ENCODE measurements around the gene CYP2R1.
"Not testable (repeated sequence)": the region's sequence is repeated elsewhere in the genome, so short reads cannot be mapped to it uniquely, and the experiment has no call there.

Gene CYP2R1

DNA sequence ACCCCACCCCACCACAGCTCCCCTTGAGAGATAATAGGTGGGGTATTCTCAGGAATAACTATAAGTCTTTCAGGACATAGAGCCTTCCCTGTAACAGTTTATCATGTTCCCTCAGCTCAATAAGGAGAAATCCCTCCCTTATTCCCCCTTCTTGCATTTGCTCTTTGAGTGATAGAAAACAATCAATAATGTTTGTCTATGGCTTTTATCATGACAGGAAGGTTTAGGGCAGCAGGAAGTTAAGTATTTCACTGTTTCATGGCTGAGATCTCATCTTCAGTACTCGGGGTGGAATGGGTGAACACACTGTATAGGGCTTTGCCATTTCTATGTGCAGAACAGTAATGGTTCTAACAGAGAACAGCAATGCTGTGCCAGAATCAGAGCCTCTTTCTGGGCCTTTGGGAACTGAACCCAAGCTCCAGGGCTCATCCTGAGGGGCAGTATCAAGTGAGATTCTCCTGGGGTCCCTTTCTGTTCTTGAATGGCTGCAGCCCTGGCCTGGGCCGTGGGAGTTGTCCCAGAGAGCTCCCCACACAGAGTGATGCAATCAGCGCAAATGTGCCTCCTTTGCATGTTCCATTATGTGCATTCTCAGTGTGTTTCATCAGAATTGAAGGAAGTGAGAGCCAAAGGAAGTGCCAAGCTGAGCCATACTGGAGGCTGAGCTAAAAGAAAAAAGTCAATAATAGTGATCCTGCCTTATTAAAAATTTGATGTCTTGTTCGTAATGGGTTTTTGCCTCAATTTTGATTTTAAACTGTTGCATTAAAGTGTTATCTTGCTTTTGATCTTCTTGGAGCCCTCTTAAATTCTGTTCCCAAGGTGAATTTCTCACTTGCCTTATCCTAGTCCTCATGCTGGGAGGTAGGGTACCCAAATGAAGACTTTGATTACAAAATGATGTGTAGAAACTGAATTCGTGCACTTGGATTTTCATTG lies 2.9 kb upstream of the CYP2R1 start:
- no peak overlapping the region for H3K4me3 ChIP-seq (ENCODE audit: low read depth, low read length)
- TF ChIP-seq, protein P1, sequence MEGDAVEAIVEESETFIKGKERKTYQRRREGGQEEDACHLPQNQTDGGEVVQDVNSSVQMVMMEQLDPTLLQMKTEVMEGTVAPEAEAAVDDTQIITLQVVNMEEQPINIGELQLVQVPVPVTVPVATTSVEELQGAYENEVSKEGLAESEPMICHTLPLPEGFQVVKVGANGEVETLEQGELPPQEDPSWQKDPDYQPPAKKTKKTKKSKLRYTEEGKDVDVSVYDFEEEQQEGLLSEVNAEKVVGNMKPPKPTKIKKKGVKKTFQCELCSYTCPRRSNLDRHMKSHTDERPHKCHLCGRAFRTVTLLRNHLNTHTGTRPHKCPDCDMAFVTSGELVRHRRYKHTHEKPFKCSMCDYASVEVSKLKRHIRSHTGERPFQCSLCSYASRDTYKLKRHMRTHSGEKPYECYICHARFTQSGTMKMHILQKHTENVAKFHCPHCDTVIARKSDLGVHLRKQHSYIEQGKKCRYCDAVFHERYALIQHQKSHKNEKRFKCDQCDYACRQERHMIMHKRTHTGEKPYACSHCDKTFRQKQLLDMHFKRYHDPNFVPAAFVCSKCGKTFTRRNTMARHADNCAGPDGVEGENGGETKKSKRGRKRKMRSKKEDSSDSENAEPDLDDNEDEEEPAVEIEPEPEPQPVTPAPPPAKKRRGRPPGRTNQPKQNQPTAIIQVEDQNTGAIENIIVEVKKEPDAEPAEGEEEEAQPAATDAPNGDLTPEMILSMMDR (IDR thresholded peaks at IDR 0.05; ENCODE audit: insufficient read depth, low read depth, low read length, missing control alignments), result no peak
- no peak for DNase-seq (ENCODE audit: low read depth)

DNA sequence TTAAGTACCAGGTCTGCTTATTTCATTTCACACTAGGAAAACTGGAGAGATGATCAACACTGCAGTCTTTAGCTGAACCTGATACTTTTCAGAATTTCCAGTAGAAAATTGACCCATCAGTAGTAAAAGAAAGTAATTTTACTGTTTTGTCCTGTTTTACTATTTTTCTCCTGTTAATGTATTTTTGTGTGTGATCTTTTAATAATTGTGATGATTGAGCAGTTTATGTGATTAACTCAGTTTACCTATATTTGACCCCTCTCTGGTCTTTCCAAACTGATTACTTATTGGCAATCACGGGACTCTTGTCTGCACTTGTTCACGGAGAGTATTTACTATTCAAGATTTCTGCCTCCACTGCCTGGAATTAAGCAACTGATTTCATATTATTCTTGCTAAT lies 546 bp upstream of the CYP2R1 start:
- no peak for DNase-seq (ENCODE audit: low read depth)
- peak overlapping the region; percentile 84 for H3K4me3 ChIP-seq (ENCODE audit: low read depth, low read length)
- TF ChIP-seq, protein P1 (IDR thresholded peaks at IDR 0.05; ENCODE audit: insufficient read depth, low read depth, low read length, missing control alignments), result no peak

DNA sequence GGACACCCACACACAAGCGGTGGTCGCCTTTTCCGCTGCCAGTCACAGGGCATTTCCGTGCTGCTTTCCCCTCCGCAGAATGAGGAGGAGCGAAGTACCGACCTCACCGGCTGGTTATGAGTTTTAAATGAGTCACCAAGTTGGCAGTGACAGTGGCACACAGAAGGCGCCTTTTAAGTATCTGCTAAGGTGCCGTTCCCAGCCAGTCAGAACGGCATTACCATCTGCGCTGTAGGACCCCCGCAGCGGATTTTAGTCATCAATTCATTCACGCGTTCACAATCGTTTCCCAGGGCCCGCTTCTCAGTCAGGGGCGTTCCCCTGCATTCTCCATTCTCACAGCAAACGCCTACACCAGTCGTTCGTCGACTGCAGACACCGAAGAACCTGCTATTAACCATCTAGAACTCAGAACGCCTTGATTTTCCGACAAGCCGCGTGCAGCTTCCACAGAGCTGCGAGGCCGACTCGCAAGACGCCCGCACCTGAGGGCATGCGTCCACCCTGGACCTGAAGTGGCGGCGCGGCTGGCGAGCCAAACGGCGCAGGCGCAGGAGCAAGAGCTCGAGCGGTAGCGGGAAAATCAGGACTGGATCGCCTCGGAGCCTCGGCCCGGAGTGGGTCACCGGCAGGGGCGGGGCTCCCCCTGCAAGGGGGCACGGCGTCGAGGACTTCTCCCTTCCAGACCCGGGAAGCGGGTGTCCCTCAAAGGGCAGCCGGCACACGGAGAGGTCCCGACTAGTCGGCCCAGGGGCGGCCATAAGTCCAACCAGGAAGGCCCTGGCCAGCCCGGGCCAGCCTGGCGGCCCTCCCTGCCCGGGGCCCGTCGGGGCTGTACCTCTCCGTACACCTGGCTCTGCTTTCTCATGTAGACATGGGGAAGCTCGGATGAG lies 642 bp downstream of the CYP2R1 start:
- TF ChIP-seq, protein P1 (IDR thresholded peaks at IDR 0.05; ENCODE audit: insufficient read depth, low read depth, low read length, missing control alignments), result no peak
- peak; percentile 96 for DNase-seq (ENCODE audit: low read depth)
- peak overlapping the region; percentile 84 for H3K4me3 ChIP-seq (ENCODE audit: low read depth, low read length)

DNA sequence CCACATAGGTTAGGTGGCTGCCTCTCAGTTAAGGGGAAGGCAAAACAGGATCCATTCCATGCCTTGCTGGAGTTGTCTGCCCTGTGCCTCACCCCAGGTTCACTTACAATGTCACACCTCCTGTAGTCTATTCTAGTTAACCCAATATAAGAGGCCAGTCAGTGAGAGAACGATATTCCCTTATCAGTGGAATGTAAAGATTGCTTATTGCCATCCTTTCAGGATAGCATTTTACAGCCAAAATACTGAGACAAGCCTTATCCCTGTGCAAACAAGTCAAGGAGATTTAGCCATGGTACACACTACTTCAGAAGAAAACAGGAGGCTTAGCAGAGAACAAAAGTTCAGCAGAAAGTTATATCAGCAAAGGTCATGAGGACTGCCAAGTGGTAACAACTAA lies 5.5 kb downstream of the CYP2R1 start:
- DNase-seq (ENCODE audit: low read depth), result no peak
- no peak overlapping the region for H3K4me3 ChIP-seq (ENCODE audit: low read depth, low read length)
- TF ChIP-seq, protein P1 (IDR thresholded peaks at IDR 0.05; ENCODE audit: insufficient read depth, low read depth, low read length, missing control alignments), result no peak

DNA sequence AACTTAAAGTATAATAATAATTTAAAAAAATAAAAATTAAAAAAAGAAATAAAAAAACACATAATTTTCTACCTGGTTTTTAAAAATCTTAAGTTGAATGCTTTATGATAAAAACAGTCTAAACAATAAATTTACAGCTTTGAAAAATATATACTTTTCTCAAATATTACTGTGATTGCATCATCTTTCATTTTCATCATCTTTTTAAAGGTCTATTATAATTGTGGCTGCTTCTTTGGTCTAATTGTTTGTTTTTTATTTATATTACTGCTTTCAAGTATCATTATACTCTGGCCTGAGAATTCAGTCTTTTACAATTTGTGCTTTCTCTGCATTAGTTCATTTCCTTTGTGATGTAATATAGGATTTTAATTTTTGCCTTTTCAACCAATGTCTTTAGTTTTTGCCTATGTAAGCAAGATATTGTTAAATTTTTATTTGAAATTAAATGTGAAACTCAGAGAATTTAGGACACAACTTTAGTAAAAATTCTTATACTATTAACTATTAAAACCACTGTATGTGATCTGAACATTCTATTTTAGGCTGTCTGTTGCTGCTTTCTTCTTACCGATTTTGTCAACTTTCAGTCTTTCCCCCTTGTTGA lies 7.3 kb downstream of the CYP2R1 start:
- TF ChIP-seq, protein P1 (IDR thresholded peaks at IDR 0.05; ENCODE audit: insufficient read depth, low read depth, low read length, missing control alignments), result no peak
- no peak for DNase-seq (ENCODE audit: low read depth)
- no peak overlapping the region for H3K4me3 ChIP-seq (ENCODE audit: low read depth, low read length)

DNA sequence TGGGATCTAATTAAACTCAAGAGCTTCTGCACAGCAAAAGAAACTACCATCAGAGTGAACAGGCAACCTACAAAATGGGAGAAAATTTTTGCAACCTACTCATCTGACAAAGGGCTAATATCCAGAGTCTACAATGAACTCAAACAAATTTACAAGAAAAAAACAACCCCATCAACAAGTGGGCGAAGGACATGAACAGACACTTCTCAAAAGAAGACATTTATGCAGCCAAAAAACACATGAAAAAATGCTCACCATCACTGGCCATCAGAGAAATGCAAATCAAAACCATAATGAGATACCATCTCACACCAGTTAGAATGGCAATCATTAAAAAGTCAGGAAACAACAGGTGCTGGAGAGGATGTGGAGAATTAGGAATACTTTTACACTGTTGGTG lies 8.3 kb downstream of the CYP2R1 start:
- DNase-seq (ENCODE audit: low read depth); H3K4me3 ChIP-seq (ENCODE audit: low read depth, low read length): not testable (repeated sequence)

DNA sequence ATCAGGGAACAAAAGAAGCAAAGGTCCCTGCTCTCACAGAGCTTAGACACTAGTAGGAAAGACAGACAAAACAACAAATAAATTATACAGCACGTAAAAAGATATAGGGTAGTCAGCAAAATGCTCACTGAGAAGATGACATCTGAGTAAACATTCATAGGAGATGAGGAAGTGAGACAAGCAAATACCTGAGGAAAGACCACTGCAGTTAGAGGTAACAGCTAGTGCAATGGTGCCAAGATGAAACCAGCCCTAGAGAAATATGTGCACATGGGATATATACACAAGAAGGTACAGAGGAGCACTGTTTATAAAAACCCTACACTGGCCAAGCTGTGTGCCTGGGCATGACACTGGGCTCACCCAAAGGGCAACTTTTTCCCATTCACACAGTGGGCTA lies 9.8 kb downstream of the CYP2R1 start:
- H3K4me3 ChIP-seq (ENCODE audit: low read depth, low read length), result no peak overlapping the region
- DNase-seq (ENCODE audit: low read depth), result no peak
- TF ChIP-seq, protein P1 (IDR thresholded peaks at IDR 0.05; ENCODE audit: insufficient read depth, low read depth, low read length, missing control alignments), result no peak

Data from GM12865 (cell line).